HepG2 (cell line): ENCODE measurements around the gene NDUFB4.

Experiments
- KDM1A ChIP-seq: IDR thresholded peaks from 2 replicates; pipeline ENCODE4 v1.6.1; 2016; ENCODE audit warnings: missing compliant biosample characterization
- MEF2D ChIP-seq: sonication (generic); formaldehyde crosslinking; IDR thresholded peaks from 2 replicates; pipeline ENCODE4 v1.5.1; 2020; ENCODE audit warnings: mild to moderate bottlenecking, missing genetic modification reagents
- PHB2 ChIP-seq: fragments of 450-650 bp; IDR thresholded peaks from 2 replicates; pipeline ENCODE4 v1.6.1; 2018; ENCODE audit not compliant: partially characterized antibody
- ZZZ3 ChIP-seq: sonication (generic); formaldehyde crosslinking; IDR thresholded peaks from 2 replicates; pipeline ENCODE4 v1.4.0; 2020; ENCODE audit warnings: missing genetic modification reagents, mild to moderate bottlenecking, borderline replicate concordance
- TF ChIP-seq, protein P1 (sequence below): sonication (generic); formaldehyde crosslinking; IDR thresholded peaks from 2 replicates; pipeline ENCODE4 v1.8.0; 2022; ENCODE audit warnings: missing genetic modification reagents, mild to moderate bottlenecking, borderline replicate concordance

DNA sequence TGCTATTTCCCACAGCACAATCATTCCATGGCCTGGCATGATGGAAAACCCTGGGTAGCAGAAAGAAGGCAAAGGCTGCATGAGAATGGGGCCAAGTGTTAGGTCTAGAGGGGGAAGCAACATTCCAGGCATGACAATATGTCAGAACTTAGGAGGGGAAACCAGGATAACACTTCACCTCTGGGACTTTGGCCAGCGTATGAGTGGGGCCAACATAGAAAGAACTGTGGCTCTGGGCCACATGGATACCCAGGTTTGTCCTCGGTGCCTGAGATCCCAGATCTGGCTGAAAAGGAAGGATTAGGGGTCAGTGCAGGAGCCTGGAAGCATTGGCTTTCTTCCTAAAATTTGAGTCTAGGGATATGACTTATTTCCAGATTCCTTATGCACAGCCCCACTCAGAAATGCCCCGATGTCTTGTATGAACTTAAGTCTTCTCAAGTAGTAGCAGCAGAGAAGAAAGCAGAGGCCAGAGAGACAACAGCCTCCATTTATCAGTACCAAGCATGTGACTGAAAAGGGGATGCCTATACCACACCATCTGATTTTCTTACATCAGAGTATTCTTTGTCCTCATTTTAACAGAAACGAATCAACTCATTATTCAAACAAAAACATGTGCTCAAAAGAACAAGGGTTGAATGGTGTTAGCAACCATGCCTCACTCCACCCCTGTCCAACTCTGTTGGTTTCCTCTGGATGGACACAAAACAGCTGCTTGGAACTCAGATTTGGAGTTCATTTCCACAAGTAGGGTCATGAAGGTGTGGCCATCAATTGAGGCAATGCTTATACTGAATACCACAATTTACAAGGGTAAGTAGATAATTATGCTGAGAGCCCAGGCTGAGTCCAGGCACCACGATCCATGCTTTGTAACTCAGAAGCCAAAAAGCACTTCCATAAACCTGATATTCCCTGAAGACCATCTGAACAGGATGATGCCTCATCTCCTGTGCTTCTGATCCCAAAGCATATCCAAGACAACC lies 43.7 kb upstream of the NDUFB4 start:
- TF ChIP-seq MEF2D (CRISPR knock-in tag) = no peak
- TF ChIP-seq, protein P1, sequence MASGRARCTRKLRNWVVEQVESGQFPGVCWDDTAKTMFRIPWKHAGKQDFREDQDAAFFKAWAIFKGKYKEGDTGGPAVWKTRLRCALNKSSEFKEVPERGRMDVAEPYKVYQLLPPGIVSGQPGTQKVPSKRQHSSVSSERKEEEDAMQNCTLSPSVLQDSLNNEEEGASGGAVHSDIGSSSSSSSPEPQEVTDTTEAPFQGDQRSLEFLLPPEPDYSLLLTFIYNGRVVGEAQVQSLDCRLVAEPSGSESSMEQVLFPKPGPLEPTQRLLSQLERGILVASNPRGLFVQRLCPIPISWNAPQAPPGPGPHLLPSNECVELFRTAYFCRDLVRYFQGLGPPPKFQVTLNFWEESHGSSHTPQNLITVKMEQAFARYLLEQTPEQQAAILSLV (CRISPR knock-in tag) = no peak
- no peak for TF ChIP-seq KDM1A (CRISPR knock-in tag)
- no peak for TF ChIP-seq PHB2
- TF ChIP-seq ZZZ3 = no peak
